HepG2 (cell line): ENCODE data around the gene PIBF1. TPM values are rescaled to one million over a fixed set of nuclear protein-coding genes. Genes with fewer than 3 reads are reported as not detected.

Experiments
- BRCA1 ChIP-seq: sonication (generic); formaldehyde crosslinking; IDR thresholded peaks from 2 replicates; pipeline ENCODE4 v1.4.0; 2020; ENCODE audit warnings: missing genetic modification reagents
- KLF12 ChIP-seq: sonication (generic); formaldehyde crosslinking; IDR thresholded peaks from 2 replicates; pipeline ENCODE4 v1.4.0; 2020; ENCODE audit warnings: missing genetic modification reagents, borderline replicate concordance
- NFRKB ChIP-seq: fragments of 450-650 bp; IDR thresholded peaks from 2 replicates; pipeline ENCODE4 v1.6.1; 2017
- ONECUT2 ChIP-seq: sonication (generic); formaldehyde crosslinking; IDR thresholded peaks from 2 replicates; pipeline ENCODE4 v1.4.0; 2020; ENCODE audit warnings: missing genetic modification reagents
- PTBP1 ChIP-seq: fragments of 200-400 bp; formaldehyde crosslinking; IDR thresholded peaks from 2 replicates; pipeline ENCODE4 v1.6.1; 2018; ENCODE audit warnings: low read length, low read depth; ENCODE audit not compliant: poor library complexity, severe bottlenecking
- SIX1 ChIP-seq: sonication (generic); formaldehyde crosslinking; IDR thresholded peaks from 2 replicates; pipeline ENCODE4 v1.4.0; 2020; ENCODE audit warnings: missing genetic modification reagents, borderline replicate concordance
- THAP11 ChIP-seq: IDR thresholded peaks from 2 replicates; pipeline ENCODE4 v1.6.1; 2016; ENCODE audit warnings: missing biosample characterization, missing genetic modification reagents
- ZSCAN30 ChIP-seq: sonication (generic); formaldehyde crosslinking; IDR thresholded peaks from 2 replicates; pipeline ENCODE4 v1.5.0; 2020; ENCODE audit warnings: mild to moderate bottlenecking, missing genetic modification reagents
- polyA plus RNA-seq, 8 experiments: library from polyadenylated mRNA; depleted of rRNA in 3 of 8; stranded (reverse) in 7 of 8; unstranded in 1 of 8; fragments of >200 nt; fragmentation: Illumina TruSeq in 4 of 8; extraction: Trizol in 4 of 8; gene quantifications; 2 replicates each; pipeline versions ENCODE4 v1.2.1 to v1.2.3, GENCODE V29; 2011 to 2016; ENCODE audit warnings: low read depth in 4 of 8, missing spikeins in 1 of 8, mixed read lengths in 1 of 8; ENCODE audit not compliant: insufficient read depth in 1 of 8
- total RNA-seq, 5 experiments: library from RNA; depleted of rRNA; stranded (reverse); fragments of >200 nt; fragmentation: Illumina TruSeq; extraction: Trizol; gene quantifications; 2 replicates each; pipeline ENCODE4 v1.2.3, GENCODE V29; 2016; ENCODE audit warnings: low read depth in 1 of 5
- TF ChIP-seq, protein P1 (sequence below): sonication (generic); formaldehyde crosslinking; IDR thresholded peaks from 2 replicates; pipeline ENCODE4 v1.4.0; 2020; ENCODE audit warnings: missing genetic modification reagents
- TF ChIP-seq, protein P2 (sequence below): sonication (generic); formaldehyde crosslinking; IDR thresholded peaks from 2 replicates; pipeline ENCODE4 v1.9.0; 2021; ENCODE audit warnings: missing genetic modification reagents, borderline replicate concordance
- TF ChIP-seq, protein P3 (sequence below): sonication (generic); formaldehyde crosslinking; IDR thresholded peaks from 2 replicates; pipeline ENCODE4 v1.4.0; 2020; ENCODE audit warnings: missing genetic modification reagents
- TF ChIP-seq, protein P4 (sequence below): IDR thresholded peaks from 2 replicates; pipeline ENCODE4 v1.6.1; 2016; ENCODE audit warnings: low read depth, control low read depth
- TF ChIP-seq, protein P5 (sequence below): sonication (generic); formaldehyde crosslinking; IDR thresholded peaks from 2 replicates; pipeline ENCODE4 v1.5.0; 2020; ENCODE audit warnings: mild to moderate bottlenecking, missing genetic modification reagents

Gene PIBF1
- total and polyA plus RNA-seq, 2 of the 13 experiments (the other 11 are each of a cell fraction or from before 2014, with no cell fraction given) = 4.2 to 15.8 TPM

DNA sequence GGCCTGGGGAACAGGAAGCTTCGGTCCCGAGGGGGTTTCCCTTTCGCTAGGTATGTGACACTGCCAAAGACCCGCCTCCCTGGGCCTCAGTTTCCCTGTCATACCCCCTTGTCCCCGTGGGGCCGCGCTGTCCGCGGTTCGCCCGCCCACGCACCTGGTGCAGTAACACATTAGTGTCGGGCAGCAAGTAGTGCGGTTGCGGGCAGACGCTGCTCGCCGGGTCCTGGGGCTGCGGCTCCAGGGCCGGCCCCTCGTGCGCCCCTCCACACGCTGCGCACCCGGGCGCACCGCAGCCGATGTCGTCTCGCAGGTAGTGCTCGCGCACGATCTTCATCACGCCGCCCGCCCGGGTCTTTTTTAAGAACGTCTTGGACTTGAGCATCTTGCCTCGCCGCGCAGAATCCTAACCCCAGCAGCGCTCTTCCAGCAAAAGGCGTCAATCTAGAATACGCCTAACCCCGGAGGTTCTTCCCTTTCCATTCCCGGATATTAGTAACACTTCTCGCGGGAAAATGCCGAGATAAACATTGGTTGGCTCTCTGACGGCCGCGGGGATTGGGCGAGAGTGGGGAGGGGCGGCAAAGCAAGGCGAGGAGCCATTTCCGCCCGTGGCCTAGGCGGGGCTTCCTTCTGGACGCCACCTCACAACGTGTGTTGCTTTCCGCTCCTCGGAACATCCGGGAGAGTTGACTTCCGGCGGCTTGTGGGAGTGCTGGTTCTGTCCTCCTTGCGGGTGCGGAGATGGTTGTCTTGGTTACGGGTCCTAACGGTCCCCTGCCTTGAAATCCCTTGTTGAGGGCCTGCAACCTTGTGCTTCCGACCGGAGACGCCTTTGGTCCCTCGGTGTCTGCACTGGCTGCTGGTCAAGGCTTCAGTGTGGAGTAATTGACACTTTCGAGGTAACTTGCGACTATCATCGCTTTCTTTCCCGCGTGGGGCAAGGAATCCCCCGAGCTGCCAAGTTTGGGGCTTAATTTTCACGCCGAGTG lies at the start of gene PIBF1, which contains the start of gene DIS3 (continued):
- TF ChIP-seq SIX1 (CRISPR knock-in tag) (no peak), PTBP1 (no peak), KLF12 (peak; percentile 53; the same call in 1 of the 2 replicates), ZSCAN30 (CRISPR knock-in tag) (no peak), THAP11 (CRISPR knock-in tag) (peak; percentile 91), BRCA1 (CRISPR knock-in tag) (no peak), NFRKB (no peak), ONECUT2 (CRISPR knock-in tag) (no peak)
- TF ChIP-seq, protein P1, sequence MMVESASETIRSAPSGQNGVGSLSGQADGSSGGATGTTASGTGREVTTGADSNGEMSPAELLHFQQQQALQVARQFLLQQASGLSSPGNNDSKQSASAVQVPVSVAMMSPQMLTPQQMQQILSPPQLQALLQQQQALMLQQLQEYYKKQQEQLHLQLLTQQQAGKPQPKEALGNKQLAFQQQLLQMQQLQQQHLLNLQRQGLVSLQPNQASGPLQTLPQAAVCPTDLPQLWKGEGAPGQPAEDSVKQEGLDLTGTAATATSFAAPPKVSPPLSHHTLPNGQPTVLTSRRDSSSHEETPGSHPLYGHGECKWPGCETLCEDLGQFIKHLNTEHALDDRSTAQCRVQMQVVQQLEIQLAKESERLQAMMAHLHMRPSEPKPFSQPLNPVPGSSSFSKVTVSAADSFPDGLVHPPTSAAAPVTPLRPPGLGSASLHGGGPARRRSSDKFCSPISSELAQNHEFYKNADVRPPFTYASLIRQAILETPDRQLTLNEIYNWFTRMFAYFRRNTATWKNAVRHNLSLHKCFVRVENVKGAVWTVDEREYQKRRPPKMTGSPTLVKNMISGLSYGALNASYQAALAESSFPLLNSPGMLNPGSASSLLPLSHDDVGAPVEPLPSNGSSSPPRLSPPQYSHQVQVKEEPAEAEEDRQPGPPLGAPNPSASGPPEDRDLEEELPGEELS (CRISPR knock-in tag) = no peak; the same call in 1 of the 2 replicates
- TF ChIP-seq, protein P2, sequence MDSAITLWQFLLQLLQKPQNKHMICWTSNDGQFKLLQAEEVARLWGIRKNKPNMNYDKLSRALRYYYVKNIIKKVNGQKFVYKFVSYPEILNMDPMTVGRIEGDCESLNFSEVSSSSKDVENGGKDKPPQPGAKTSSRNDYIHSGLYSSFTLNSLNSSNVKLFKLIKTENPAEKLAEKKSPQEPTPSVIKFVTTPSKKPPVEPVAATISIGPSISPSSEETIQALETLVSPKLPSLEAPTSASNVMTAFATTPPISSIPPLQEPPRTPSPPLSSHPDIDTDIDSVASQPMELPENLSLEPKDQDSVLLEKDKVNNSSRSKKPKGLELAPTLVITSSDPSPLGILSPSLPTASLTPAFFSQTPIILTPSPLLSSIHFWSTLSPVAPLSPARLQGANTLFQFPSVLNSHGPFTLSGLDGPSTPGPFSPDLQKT (CRISPR knock-in tag) = no peak; the same call in 1 of the 2 replicates
- TF ChIP-seq, protein P3, sequence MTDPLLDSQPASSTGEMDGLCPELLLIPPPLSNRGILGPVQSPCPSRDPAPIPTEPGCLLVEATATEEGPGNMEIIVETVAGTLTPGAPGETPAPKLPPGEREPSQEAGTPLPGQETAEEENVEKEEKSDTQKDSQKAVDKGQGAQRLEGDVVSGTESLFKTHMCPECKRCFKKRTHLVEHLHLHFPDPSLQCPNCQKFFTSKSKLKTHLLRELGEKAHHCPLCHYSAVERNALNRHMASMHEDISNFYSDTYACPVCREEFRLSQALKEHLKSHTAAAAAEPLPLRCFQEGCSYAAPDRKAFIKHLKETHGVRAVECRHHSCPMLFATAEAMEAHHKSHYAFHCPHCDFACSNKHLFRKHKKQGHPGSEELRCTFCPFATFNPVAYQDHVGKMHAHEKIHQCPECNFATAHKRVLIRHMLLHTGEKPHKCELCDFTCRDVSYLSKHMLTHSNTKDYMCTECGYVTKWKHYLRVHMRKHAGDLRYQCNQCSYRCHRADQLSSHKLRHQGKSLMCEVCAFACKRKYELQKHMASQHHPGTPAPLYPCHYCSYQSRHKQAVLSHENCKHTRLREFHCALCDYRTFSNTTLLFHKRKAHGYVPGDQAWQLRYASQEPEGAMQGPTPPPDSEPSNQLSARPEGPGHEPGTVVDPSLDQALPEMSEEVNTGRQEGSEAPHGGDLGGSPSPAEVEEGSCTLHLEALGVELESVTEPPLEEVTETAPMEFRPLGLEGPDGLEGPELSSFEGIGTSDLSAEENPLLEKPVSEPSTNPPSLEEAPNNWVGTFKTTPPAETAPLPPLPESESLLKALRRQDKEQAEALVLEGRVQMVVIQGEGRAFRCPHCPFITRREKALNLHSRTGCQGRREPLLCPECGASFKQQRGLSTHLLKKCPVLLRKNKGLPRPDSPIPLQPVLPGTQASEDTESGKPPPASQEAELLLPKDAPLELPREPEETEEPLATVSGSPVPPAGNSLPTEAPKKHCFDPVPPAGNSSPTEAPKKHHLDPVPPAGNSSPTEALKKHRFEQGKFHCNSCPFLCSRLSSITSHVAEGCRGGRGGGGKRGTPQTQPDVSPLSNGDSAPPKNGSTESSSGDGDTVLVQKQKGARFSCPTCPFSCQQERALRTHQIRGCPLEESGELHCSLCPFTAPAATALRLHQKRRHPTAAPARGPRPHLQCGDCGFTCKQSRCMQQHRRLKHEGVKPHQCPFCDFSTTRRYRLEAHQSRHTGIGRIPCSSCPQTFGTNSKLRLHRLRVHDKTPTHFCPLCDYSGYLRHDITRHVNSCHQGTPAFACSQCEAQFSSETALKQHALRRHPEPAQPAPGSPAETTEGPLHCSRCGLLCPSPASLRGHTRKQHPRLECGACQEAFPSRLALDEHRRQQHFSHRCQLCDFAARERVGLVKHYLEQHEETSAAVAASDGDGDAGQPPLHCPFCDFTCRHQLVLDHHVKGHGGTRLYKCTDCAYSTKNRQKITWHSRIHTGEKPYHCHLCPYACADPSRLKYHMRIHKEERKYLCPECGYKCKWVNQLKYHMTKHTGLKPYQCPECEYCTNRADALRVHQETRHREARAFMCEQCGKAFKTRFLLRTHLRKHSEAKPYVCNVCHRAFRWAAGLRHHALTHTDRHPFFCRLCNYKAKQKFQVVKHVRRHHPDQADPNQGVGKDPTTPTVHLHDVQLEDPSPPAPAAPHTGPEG (CRISPR knock-in tag) = no peak
- TF ChIP-seq, protein P4, sequence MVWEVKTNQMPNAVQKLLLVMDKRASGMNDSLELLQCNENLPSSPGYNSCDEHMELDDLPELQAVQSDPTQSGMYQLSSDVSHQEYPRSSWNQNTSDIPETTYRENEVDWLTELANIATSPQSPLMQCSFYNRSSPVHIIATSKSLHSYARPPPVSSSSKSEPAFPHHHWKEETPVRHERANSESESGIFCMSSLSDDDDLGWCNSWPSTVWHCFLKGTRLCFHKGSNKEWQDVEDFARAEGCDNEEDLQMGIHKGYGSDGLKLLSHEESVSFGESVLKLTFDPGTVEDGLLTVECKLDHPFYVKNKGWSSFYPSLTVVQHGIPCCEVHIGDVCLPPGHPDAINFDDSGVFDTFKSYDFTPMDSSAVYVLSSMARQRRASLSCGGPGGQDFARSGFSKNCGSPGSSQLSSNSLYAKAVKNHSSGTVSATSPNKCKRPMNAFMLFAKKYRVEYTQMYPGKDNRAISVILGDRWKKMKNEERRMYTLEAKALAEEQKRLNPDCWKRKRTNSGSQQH = peak; percentile 48; the same call in 1 of the 2 replicates
- TF ChIP-seq, protein P5, sequence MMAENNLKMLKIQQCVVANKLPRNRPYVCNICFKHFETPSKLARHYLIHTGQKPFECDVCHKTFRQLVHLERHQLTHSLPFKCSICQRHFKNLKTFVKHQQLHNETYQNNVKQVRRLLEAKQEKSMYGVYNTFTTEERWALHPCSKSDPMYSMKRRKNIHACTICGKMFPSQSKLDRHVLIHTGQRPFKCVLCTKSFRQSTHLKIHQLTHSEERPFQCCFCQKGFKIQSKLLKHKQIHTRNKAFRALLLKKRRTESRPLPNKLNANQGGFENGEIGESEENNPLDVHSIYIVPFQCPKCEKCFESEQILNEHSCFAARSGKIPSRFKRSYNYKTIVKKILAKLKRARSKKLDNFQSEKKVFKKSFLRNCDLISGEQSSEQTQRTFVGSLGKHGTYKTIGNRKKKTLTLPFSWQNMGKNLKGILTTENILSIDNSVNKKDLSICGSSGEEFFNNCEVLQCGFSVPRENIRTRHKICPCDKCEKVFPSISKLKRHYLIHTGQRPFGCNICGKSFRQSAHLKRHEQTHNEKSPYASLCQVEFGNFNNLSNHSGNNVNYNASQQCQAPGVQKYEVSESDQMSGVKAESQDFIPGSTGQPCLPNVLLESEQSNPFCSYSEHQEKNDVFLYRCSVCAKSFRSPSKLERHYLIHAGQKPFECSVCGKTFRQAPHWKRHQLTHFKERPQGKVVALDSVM (CRISPR knock-in tag) = no peak
